Spleen (tissue), 11 donors: ENCODE measurements around the gene RNF43. TPM values are rescaled to one million over a fixed set of nuclear protein-coding genes. Genes with fewer than 3 reads are reported as not detected.

Experiments
- DNase-seq: peaks from one replicate; pipeline ENCODE4 v3.0.0-alpha.2; 2020
- H3K27ac ChIP-seq, 8 donors: fragments of 200-600 bp; sonication (generic) in 7 of 8; 1 replicate in 4 of 8; 2 replicates in 4 of 8; pipeline versions ENCODE4 v1.5.0 to v1.8.0; 2016 to 2021; ENCODE audit warnings: inconsistent platforms in 4 of 8, mild to moderate bottlenecking in 4 of 8, moderate library complexity in 1 of 8
- H3K27me3 ChIP-seq, 7 donors: fragments of 200-600 bp; sonication (generic) in 6 of 7; replicated peaks in 1 of 7; 1 replicate in 4 of 7; 2 replicates in 3 of 7; pipeline versions ENCODE4 v1.5.0 to v1.8.0; 2016 to 2021; ENCODE audit warnings: inconsistent platforms in 3 of 7, mild to moderate bottlenecking in 1 of 7
- H3K36me3 ChIP-seq, 6 donors: fragments of 200-600 bp; sonication (generic) in 5 of 6; 1 replicate in 4 of 6; 2 replicates in 2 of 6; pipeline versions ENCODE4 v1.5.0 to v1.8.0; 2016 to 2021; ENCODE audit warnings: inconsistent platforms in 2 of 6
- H3K4me1 ChIP-seq, 6 donors: fragments of 200-600 bp; sonication (generic) in 5 of 6; 1 replicate in 3 of 6; 2 replicates in 3 of 6; pipeline versions ENCODE4 v1.5.0 to v1.8.0; 2016 to 2021; ENCODE audit warnings: inconsistent platforms in 3 of 6
- H3K4me3 ChIP-seq, 8 donors: fragments of 200-600 bp; sonication (generic) in 7 of 8; 1 replicate in 4 of 8; 2 replicates in 4 of 8; pipeline versions ENCODE4 v1.5.0 to v1.8.0; 2016 to 2021; ENCODE audit warnings: inconsistent platforms in 4 of 8, mild to moderate bottlenecking in 4 of 8, moderate library complexity in 2 of 8
- H3K9me3 ChIP-seq, 8 donors: fragments of 200-600 bp; sonication (generic) in 7 of 8; 1 replicate in 4 of 8; 2 replicates in 4 of 8; pipeline versions ENCODE4 v1.5.0 to v1.8.0; 2016 to 2021; ENCODE audit warnings: inconsistent platforms in 4 of 8
- POLR2A ChIP-seq, 3 donors: fragments of 450-650 bp; IDR thresholded peaks; one replicate each; pipeline ENCODE4 v1.5.1; 2017; ENCODE audit warnings: antibody characterized with exemption in 3 of 3, mild to moderate bottlenecking in 1 of 3
- POLR2AphosphoS5 ChIP-seq, 3 donors: sonication (generic); formaldehyde crosslinking; IDR thresholded peaks; one replicate each; pipeline ENCODE4 v1.5.1; 2017; ENCODE audit warnings: antibody characterized with exemption in 3 of 3
- WGBS, 5 donors: extraction: QIAGEN DNeasy Blood & Tissue Kit in 3 of 5; methylation state at CpG; one replicate each; pipeline versions ENCODE4 v1.1.5 to v1.1.7; 2013 to 2018; 5-methylcytosine and 5-hydroxymethylcytosine counted together
- intact Hi-C: fragments of 100-400 bp; cut with DNase I; formaldehyde crosslinking; loops from one replicate; pipeline ENCODE4 v1.15.0; 2023; ENCODE audit warnings: low total_unique reads
- polyA plus RNA-seq, 3 donors: library from polyadenylated mRNA; stranded (reverse); fragments of 200-250 nt; gene quantifications; one replicate each; pipeline ENCODE4 v1.2.1, GENCODE V29; 2013
- total RNA-seq, 7 donors: library from RNA; depleted of rRNA in 3 of 7; stranded (reverse); fragments of >200 nt in 3 of 7; fragmentation: NEBNext Ultra II Directional in 4 of 7; extraction: Animal tissue kit (Norgen Biotek cat#: 25700) in 4 of 7; gene quantifications; one replicate each; pipeline versions ENCODE4 v1.1.0 to v1.2.1, GENCODE V29; 2016 to 2021
- TF ChIP-seq, protein P1 (sequence below), 11 experiments: fragments of 200-600 bp in 7 of 11; fragments of 450-650 bp in 4 of 11; sonication (generic) in 4 of 11; IDR thresholded peaks in 8 of 11; conservative IDR thresholded peaks in 3 of 11; 1 replicate in 7 of 11; 2 replicates in 4 of 11; pipeline versions ENCODE4 v1.4.0 to v1.8.0; 2016 to 2021; ENCODE audit warnings: antibody characterized with exemption in 11 of 11, inconsistent platforms in 4 of 11, mild to moderate bottlenecking in 1 of 11
- donor health status: healthy with polysubstance abuse.
- donor health status: DM: no; HTN: no; CAD: no; lungs with moderate emphysema.
- donor health status: DM: no; HTN: no; CAD: no.
- donor health status: Bipolar disorder and iron deficiency.
- donor health status: healthy.
- donor health status: DM: no; HTN: no; CAD: no.
- donor health status: DM: yes; HTN: yes; CAD: no.

RNF43 gene
- total and polyA plus RNA-seq, 10 donors, result 0.38 to 1.8 (median 0.71) TPM

DNA sequence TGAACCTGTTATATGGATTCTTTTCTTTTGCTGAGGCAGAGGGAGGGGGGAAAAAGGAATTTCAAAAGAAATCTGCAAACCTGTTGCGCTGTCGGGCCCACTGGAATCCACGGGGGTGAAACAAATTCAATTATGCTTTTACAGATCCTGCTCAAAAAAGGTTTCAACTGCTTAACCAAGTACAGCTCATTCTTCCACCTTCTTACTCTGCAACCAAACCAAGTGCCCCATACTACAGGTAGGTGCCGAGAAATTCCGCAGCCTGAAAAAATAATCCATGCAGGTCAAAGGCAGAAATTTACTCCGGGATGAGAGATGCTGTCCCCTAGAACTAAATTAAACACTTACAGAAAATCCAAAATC is 416 bp downstream of the RNF43 start:
- peak overlapping the region in 6 of 8 donors; percentile 6 to 62 (median 40) for H3K27ac ChIP-seq
- no peaks in the 10 kb centered on the region for H3K9me3 ChIP-seq
- WGBS, 5 donors, result 74 to 83% (median 79%) methylated on average over 6 of the region's 6 CpGs
- peaks cover 0 to 19% (median 14%) of the 10 kb centered on the region in 6 donors for H3K4me1 ChIP-seq
- H3K36me3 ChIP-seq, result no peaks in the 10 kb centered on the region
- H3K27me3 ChIP-seq, result no peaks in the 10 kb centered on the region
- TF ChIP-seq POLR2A (IDR thresholded peaks at IDR 0.05), result no peak
- DNase-seq, result no peak
- intact Hi-C loops, result loop anchor here (10.0 kb wide), 1 partner anchor 102 kb away; no protein-coding TSS in a partner anchor
- H3K4me3 ChIP-seq, result no peak overlapping the region

DNA sequence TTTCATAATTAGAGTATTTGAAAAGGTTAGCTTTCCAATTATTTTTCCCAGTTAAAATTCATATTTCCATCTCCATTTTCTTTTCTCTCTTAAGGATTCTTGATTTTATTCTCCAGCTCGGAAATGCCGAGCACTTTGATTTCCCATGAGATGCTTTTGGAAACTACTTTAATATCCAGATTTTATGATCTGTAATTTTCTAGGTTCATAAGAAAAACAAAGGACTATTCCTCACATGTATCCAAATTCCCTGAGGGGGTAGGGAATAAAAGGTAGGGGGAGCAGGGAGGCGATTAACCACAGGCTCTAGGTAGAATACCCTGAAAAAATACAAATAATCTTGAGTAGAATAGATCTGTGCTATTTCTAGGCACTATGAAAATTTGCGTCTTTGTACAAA is 938 bp downstream of the RNF43 start:
- Histone ChIP-seq H3K27ac (no peak overlapping the region), H3K27me3 (no peaks in the 10 kb centered on the region), H3K4me1 (peaks cover 0 to 19% (median 14%) of the 10 kb centered on the region in 6 donors), H3K4me3 (no peak overlapping the region), H3K9me3 (no peaks in the 10 kb centered on the region), H3K36me3 (no peaks in the 10 kb centered on the region)
- intact Hi-C loops, result loop anchor here (10.0 kb wide), 1 partner anchor 102 kb away; no protein-coding TSS in a partner anchor
- WGBS, 5 donors, result 94 to 96% (median 96%) methylated on average over 4 of the region's 4 CpGs
- DNase-seq, result no peak
- TF ChIP-seq POLR2A (IDR thresholded peaks at IDR 0.05), result no peak
- TF ChIP-seq POLR2AphosphoS5 (IDR thresholded peaks at IDR 0.05), result no peak
- TF ChIP-seq, protein P1, sequence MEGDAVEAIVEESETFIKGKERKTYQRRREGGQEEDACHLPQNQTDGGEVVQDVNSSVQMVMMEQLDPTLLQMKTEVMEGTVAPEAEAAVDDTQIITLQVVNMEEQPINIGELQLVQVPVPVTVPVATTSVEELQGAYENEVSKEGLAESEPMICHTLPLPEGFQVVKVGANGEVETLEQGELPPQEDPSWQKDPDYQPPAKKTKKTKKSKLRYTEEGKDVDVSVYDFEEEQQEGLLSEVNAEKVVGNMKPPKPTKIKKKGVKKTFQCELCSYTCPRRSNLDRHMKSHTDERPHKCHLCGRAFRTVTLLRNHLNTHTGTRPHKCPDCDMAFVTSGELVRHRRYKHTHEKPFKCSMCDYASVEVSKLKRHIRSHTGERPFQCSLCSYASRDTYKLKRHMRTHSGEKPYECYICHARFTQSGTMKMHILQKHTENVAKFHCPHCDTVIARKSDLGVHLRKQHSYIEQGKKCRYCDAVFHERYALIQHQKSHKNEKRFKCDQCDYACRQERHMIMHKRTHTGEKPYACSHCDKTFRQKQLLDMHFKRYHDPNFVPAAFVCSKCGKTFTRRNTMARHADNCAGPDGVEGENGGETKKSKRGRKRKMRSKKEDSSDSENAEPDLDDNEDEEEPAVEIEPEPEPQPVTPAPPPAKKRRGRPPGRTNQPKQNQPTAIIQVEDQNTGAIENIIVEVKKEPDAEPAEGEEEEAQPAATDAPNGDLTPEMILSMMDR (IDR thresholded peaks at IDR 0.05 in 8 of 11, conservative IDR thresholded peaks at IDR 0.05 in 3 of 11), result no peak

DNA sequence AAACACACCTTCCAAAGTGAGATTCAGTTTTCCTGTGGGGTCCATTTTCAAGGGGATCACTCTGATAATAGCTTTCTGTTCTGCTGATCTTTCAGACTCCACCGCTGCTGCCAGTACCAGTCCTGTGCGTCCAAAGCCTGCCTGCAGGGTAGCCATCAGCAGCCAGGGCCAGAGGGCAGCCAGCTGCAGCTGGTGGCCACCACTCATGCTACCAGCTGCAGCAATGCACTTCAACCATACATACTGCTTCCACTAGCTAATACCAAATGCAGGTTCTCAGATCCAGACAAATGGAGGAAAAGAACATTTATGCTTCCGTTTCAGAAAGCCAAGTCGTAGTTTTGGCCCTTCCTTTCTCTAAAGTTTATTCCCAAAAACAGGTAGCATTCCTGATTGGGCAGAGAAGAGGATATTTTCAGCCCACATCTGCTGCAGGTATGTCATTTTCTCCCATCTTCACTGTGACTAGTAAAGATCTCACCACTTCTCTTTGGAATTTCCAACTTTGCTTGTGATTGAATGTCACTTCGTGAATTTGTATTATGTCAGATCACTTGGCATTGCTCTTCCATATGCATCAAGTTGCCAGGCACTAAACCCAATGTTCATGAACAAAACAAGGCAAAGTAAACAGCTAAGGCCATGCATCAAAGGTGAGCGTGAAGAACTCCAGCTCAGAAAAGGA is 1.8 kb downstream of the RNF43 start:
- 89 to 95% (median 90%) methylated on average over 6 of the region's 6 CpGs for WGBS, 5 donors
- no peaks in the 10 kb centered on the region for H3K27me3 ChIP-seq
- H3K4me1 ChIP-seq, result peaks cover 0 to 19% (median 14%) of the 10 kb centered on the region in 6 donors
- no peak overlapping the region for H3K27ac ChIP-seq
- no peak for DNase-seq
- H3K9me3 ChIP-seq, result no peaks in the 10 kb centered on the region
- intact Hi-C loops, result loop anchor here (10.0 kb wide), 1 partner anchor 101 kb away; no protein-coding TSS in a partner anchor
- H3K36me3 ChIP-seq, result no peaks in the 10 kb centered on the region
- TF ChIP-seq, protein P1 (IDR thresholded peaks at IDR 0.05 in 8 of 11, conservative IDR thresholded peaks at IDR 0.05 in 3 of 11), result no peak
- TF ChIP-seq POLR2AphosphoS5 (IDR thresholded peaks at IDR 0.05) (no peak), POLR2A (IDR thresholded peaks at IDR 0.05) (no peak)
- no peak overlapping the region for H3K4me3 ChIP-seq

DNA sequence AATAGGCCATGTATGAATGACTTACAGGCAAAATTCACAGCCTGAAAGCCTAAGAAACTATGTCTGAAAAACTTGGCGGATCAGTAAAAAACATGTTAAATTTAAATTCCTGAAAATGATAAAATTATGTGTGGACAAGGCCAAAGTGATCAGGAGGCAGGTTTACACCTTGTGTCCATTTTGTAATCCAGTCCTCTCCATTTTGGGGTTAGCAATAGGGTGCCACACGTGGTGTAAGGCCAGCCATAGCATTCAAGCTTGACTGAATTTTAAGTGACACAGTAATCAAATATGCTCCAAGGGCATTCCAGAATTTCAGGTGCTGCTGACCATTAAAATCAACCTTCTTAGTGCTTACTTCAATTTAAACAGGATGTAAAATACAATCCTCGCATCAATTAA is 2.7 kb downstream of the RNF43 start:
- no peaks in the 10 kb centered on the region for H3K27me3 ChIP-seq
- H3K27ac ChIP-seq, result no peak overlapping the region
- no peaks in the 10 kb centered on the region for H3K9me3 ChIP-seq
- intact Hi-C loops, result loop anchor here (10.0 kb wide), 1 partner anchor 100 kb away; no protein-coding TSS in a partner anchor
- H3K4me3 ChIP-seq, result no peak overlapping the region
- H3K4me1 ChIP-seq, result peaks cover 0 to 19% (median 14%) of the 10 kb centered on the region in 6 donors
- WGBS, 5 donors, result 88 to 95% (median 92%) methylated on average over 3 of the region's 3 CpGs
- no peaks in the 10 kb centered on the region for H3K36me3 ChIP-seq
- no peak for TF ChIP-seq POLR2AphosphoS5 (IDR thresholded peaks at IDR 0.05)
- TF ChIP-seq, protein P1 (IDR thresholded peaks at IDR 0.05 in 8 of 11, conservative IDR thresholded peaks at IDR 0.05 in 3 of 11), result no peak
- no peak for TF ChIP-seq POLR2A (IDR thresholded peaks at IDR 0.05)
- no peak for DNase-seq
